HG02884 (cell line): ENCODE measurements around the gene NDST3.
"Not testable (repeated sequence)": the region's sequence is repeated elsewhere in the genome, so short reads cannot be mapped to it uniquely, and the experiment has no call there.

Experiments used
- ATAC-seq: cut with Tn5 transposase; IDR thresholded peaks from one replicate; pipeline ENCODE4 v1.9.1; 2021; ENCODE audit warnings: mild to moderate bottlenecking, moderate library complexity; ENCODE audit not compliant: unreplicated experiment

Gene NDST3

DNA sequence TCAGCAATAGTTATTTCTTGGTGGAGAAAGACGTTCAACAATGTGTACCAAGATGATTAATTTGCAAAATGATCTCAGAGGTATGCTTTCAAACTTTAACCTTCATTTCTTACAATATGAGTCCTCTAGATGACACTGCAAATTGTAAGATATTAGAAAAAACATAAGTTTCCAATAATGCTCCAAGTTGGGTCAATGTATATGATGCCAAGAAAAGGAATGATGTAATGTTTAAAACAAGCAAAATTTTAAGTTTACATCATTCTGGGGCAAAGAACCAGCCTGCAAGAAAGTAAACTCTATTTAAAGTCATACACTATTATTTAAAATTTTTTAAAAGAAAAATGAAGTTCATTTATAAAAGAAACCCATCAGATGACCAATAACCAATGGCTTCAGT lies 262.4 kb downstream of the NDST3 start:
- ATAC-seq, result no peak

- ATAC-seq, result not testable (repeated sequence)
These were observed 265.3 kb downstream of the NDST3 start for GRCh38 chr4:118299619-118300018.

DNA sequence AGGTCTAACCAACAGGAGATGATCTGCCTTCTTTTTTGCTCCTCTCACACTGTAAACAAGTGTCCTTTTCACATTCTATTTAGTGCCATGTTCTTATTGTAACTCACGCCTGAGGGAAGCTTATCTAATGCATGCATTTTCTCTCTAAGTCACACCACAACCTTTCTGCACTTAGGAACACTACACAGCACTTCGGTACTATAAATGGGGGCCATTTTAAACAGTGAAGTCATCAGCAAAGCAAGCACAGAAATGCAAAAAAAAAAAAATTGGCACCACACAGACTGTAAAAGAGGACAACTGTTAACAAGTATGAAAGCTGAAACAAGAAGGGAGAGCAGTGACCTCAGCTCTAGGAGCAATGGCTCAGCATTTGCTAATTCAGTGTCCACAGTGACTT lies 273.4 kb downstream of the NDST3 start:
- no peak for ATAC-seq
